Upper lobe of left lung (tissue), 4 donors: ENCODE data around the gene PTPRN2.

ENCODE experiments used
- EP300 ChIP-seq, 4 donors: sonication (generic); formaldehyde crosslinking; IDR thresholded peaks; one replicate each; pipeline ENCODE4 v1.5.1; 2017; ENCODE audit warnings: antibody characterized with exemption in 4 of 4, control low read depth in 2 of 4
- POLR2A ChIP-seq, 4 donors: fragments of 450-650 bp; IDR thresholded peaks; one replicate each; pipeline ENCODE4 v1.5.1; 2016 to 2017; ENCODE audit warnings: antibody characterized with exemption in 4 of 4, mild to moderate bottlenecking in 2 of 4
- TF ChIP-seq, protein P1 (sequence below), 6 experiments: fragments of 450-650 bp in 4 of 6; fragments of 200-600 bp in 2 of 6; sonication (generic) in 2 of 6; IDR thresholded peaks; one replicate each; pipeline ENCODE4 v1.5.1; 2016 to 2019; ENCODE audit warnings: antibody characterized with exemption in 6 of 6

DNA sequence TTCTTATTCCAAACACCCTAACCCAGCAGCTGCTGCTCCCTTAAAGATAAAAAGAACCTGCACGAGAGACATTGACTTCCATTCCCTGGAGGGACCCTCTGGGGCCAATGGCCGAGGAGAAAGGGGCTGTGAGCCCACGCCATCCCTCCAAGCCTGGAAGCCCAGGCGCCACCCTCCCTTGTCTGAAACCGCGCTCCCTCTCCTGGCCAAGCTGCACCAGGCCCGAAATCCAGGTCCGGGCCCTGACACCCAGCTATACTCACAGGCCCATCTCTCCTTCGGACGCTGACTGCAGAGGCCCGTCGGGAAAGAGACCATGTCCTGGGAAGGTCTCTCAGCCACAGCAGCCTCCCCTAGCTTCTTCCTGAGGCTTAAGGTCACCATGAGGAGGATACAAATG, 196.5 kb downstream of the PTPRN2 start:
- TF ChIP-seq, protein P1, sequence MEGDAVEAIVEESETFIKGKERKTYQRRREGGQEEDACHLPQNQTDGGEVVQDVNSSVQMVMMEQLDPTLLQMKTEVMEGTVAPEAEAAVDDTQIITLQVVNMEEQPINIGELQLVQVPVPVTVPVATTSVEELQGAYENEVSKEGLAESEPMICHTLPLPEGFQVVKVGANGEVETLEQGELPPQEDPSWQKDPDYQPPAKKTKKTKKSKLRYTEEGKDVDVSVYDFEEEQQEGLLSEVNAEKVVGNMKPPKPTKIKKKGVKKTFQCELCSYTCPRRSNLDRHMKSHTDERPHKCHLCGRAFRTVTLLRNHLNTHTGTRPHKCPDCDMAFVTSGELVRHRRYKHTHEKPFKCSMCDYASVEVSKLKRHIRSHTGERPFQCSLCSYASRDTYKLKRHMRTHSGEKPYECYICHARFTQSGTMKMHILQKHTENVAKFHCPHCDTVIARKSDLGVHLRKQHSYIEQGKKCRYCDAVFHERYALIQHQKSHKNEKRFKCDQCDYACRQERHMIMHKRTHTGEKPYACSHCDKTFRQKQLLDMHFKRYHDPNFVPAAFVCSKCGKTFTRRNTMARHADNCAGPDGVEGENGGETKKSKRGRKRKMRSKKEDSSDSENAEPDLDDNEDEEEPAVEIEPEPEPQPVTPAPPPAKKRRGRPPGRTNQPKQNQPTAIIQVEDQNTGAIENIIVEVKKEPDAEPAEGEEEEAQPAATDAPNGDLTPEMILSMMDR (IDR thresholded peaks at IDR 0.05), result no peak
- TF ChIP-seq POLR2A (IDR thresholded peaks at IDR 0.05), result no peak
- TF ChIP-seq EP300 (IDR thresholded peaks at IDR 0.05), result no peak
